ENCODE data around the gene MAN1C1. TPM values are rescaled to one million over a fixed set of nuclear protein-coding genes. Genes with fewer than 3 reads are reported as not detected.

The MAN1C1 gene
- total and polyA plus RNA-seq, 10 of the 15 experiments (the other 5 are each of a cell fraction or from before 2014, with no cell fraction given) = 0.12 to 0.56 (median 0.22) TPM; not detected in 3

- TF ChIP-seq REST (IDR thresholded peaks at IDR 0.05; ENCODE audit: low read depth, low read length) = no peak
- TF ChIP-seq BACH1 (IDR thresholded peaks at IDR 0.05; ENCODE audit: borderline replicate concordance) = no peak
- no peak for TF ChIP-seq TCF7 (IDR thresholded peaks at IDR 0.05; ENCODE audit: borderline replicate concordance)
Observed at GRCh38 chr1:25614501-25615171, 2.0 kb upstream of the MAN1C1 start (continued).

- RAD21 ChIA-PET (ENCODE audit: unreplicated experiment) = no interaction called here
- no peak for TF ChIP-seq USF1 (IDR thresholded peaks at IDR 0.05; ENCODE audit: borderline replicate concordance, extremely low read length, insufficient read depth, low read depth, low read length)
- TF ChIP-seq SIX5 (IDR thresholded peaks at IDR 0.05; ENCODE audit: low read depth, low read length, severe bottlenecking) = no peak
- no peak for TF ChIP-seq TCF12 (IDR thresholded peaks at IDR 0.05; ENCODE audit: low read depth, low read length)
- TF ChIP-seq E2F8 (IDR thresholded peaks at IDR 0.05; ENCODE audit: low read depth, partially characterized antibody) = no peak
- TF ChIP-seq BHLHE40 (IDR thresholded peaks at IDR 0.05; ENCODE audit: borderline replicate concordance in 1 of 2, low read depth in 2 of 2, low read length in 1 of 2) = no peak
- TF ChIP-seq SRF (IDR thresholded peaks at IDR 0.05; ENCODE audit: low read depth in 2 of 2, low read length in 2 of 2) = no peak
- TF ChIP-seq STAT3 (IDR thresholded peaks at IDR 0.05; ENCODE audit: low read depth, low read length) = no peak
- TF ChIP-seq IKZF1 (conservative IDR thresholded peaks at IDR 0.05) = no peak
- no peak for TF ChIP-seq STAT1 (conservative IDR thresholded peaks at IDR 0.05)
- TF ChIP-seq HCFC1 (IDR thresholded peaks at IDR 0.05; ENCODE audit: low read length) = no peak
- no peak for TF ChIP-seq PAX5 (IDR thresholded peaks at IDR 0.05; ENCODE audit: borderline replicate concordance, low read depth, low read length)
- no peak for TF ChIP-seq WRNIP1 (IDR thresholded peaks at IDR 0.05; ENCODE audit: borderline replicate concordance, low read depth, low read length)
- TF ChIP-seq SUPT20H (IDR thresholded peaks at IDR 0.05; ENCODE audit: borderline replicate concordance, control insufficient read depth, low read depth, low read length) = no peak
Observed at GRCh38 chr1:25615172-25615541, 1.4 kb upstream of the MAN1C1 start.

More at GRCh38 chr1:25615172-25615541, 1.4 kb upstream of the MAN1C1 start:
- ChIA-PET CTCF (no interaction called here), POLR2A (interaction anchor here (0.7 kb wide), 1 partner anchor 965 kb away, joined by 3 read pairs; no protein-coding TSS in a partner anchor), SMC1A (ENCODE audit: uncharacterized antibody, unreplicated experiment) (interaction anchor here (2.2 kb wide), 1 partner anchor 8 kb away, joined by 6 read pairs; no protein-coding TSS in a partner anchor)
- no peaks in the 10 kb centered on the region for H3K36me3 ChIP-seq (ENCODE audit: control insufficient read depth in 2 of 2, insufficient read depth in 2 of 2, low read length in 1 of 2)
- no peak overlapping the region for H2AFZ ChIP-seq (ENCODE audit: control insufficient read depth, low read depth, low read length)
- no peak overlapping the region for H3K27ac ChIP-seq (ENCODE audit: control insufficient read depth, insufficient read depth)
- H3K27me3 ChIP-seq (replicated peaks in 1 of 2; ENCODE audit: control insufficient read depth in 2 of 2, insufficient read depth in 2 of 2, low read length in 1 of 2) = peaks cover 0 to 4% of the 10 kb centered on the region in 2 experiments; a peak in 2 of 4 replicates
- ATAC-seq (no peak), FAIRE-seq (no peak), DNase-seq (ENCODE audit: low read depth, low spot score) (no peak)
- no peak overlapping the region for H3K9ac ChIP-seq (ENCODE audit: control insufficient read depth, insufficient read depth, low read length)
- peaks cover 32% of the 10 kb centered on the region for H3K4me1 ChIP-seq (ENCODE audit: control insufficient read depth, insufficient read depth, low read length)
- BruUV-seq (replicated peaks) = no TSS peak
- 45% methylated on average over 7 of the region's 7 CpGs for WGBS (ENCODE audit: insufficient coverage, insufficient replicate concordance, low lambda C conversion rate, missing lambda C conversion rate)
- no peak overlapping the region for H3K4me2 ChIP-seq (ENCODE audit: control insufficient read depth, insufficient read depth)
- no peak overlapping the region for H3K4me3 ChIP-seq
- in situ Hi-C loops (cut with MboI) = no loop called here
- no peaks in the 10 kb centered on the region for H3K79me2 ChIP-seq (ENCODE audit: control insufficient read depth, insufficient read depth, low read length)
- H4K20me1 ChIP-seq (ENCODE audit: control insufficient read depth, insufficient read depth) = no peaks in the 10 kb centered on the region
- intact Hi-C loops (cut with micrococcal nuclease; ENCODE audit: unreplicated experiment) = no loop called here
- no peaks in the 10 kb centered on the region for H3K9me3 ChIP-seq (replicated peaks; ENCODE audit: control insufficient read depth, insufficient read depth, low read length)

Measured in GM12878 (cell line).